Osteocyte (in vitro differentiated cells): ENCODE data around the gene FN1. TPM values are rescaled to one million over a fixed set of nuclear protein-coding genes. Genes with fewer than 3 reads are reported as not detected.
A peak's percentile ranks its signal among the peaks of the same experiment; 100 is the strongest.

ENCODE experiments used
- DNase-seq: peaks from one replicate; pipeline ENCODE4 v3.0.0; 2021; ENCODE audit warnings: mixed read lengths; ENCODE audit not compliant: unreplicated experiment; ENCODE audit errors: extremely low spot score
- H3K27ac Mint-ChIP-seq: one replicate; pipeline ENCODE4 v1.8.0; 2021; ENCODE audit warnings: mild to moderate bottlenecking, mixed read lengths; ENCODE audit not compliant: unreplicated experiment
- H3K27me3 Mint-ChIP-seq: one replicate; pipeline ENCODE4 v1.8.0; 2021; ENCODE audit warnings: mixed read lengths; ENCODE audit not compliant: unreplicated experiment
- H3K36me3 Mint-ChIP-seq: one replicate; pipeline ENCODE4 v1.8.0; 2021; ENCODE audit warnings: mixed read lengths; ENCODE audit not compliant: unreplicated experiment
- H3K4me1 Mint-ChIP-seq: one replicate; pipeline ENCODE4 v1.8.0; 2021; ENCODE audit warnings: mixed read lengths; ENCODE audit not compliant: unreplicated experiment
- H3K4me3 Mint-ChIP-seq: one replicate; pipeline ENCODE4 v1.8.0; 2021; ENCODE audit warnings: mild to moderate bottlenecking, moderate library complexity, mixed read lengths; ENCODE audit not compliant: unreplicated experiment
- H3K9me3 Mint-ChIP-seq: one replicate; pipeline ENCODE4 v1.8.0; 2021; ENCODE audit warnings: mixed read lengths; ENCODE audit not compliant: unreplicated experiment
- total RNA-seq: library from RNA; stranded (reverse); gene quantifications from 2 replicates; pipeline ENCODE4 v1.2.1, GENCODE V29; 2021
- TF ChIP-seq, protein P1 (sequence below): fragments of 200-600 bp; sonication (generic); IDR thresholded peaks from 2 replicates; pipeline ENCODE4 v1.5.0; 2021; ENCODE audit warnings: antibody characterized with exemption, mild to moderate bottlenecking, moderate library complexity

FN1 gene
- total RNA-seq, 1 donor from 2014 or later, result 16,854 TPM

DNA sequence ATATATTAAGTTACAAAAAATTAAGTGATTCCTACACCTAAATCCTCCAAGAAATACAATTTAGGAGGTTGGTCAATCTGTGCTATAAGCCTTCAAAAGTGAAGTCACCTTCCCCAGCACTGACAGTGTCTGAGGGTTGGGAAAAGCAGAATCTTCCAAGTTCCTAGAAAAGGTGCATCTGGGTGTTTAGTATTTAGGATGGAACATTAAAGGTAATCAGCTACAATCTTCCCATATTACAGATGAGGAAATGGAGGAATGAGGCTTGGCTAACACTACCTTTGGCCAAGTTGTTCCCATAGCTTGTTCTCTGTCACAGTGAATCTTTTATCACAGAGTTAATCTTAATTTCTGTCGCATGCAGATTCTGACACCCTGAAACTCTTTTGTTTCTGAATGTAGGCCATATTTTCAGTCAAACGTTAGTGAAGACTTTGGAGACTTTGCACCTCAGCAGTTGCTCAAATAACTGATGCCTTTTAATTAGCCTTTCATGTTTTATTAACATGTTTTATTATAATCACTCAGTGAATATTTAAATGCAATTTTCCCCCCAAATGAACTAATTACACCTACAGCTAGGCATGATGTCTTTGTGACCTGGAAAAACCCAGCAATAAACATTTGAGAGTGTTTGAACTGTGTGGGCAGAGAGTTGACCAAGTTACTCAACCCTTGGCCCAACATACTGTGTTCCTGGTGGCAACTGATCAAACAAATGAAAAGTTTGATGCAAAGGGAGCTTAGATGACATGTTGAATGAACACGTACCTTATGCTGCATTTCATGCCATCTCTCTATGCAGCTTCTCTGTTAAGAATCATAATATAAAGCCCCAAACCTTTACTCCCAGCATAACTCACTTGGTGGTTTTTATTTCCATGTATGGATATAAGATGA, 17.6 kb downstream of the FN1 start:
- peaks cover 84% of the 10 kb centered on the region for H3K36me3 Mint-ChIP-seq
- H3K4me1 Mint-ChIP-seq, result peaks cover 91% of the 10 kb centered on the region
- H3K9me3 Mint-ChIP-seq, result no peaks in the 10 kb centered on the region
- no peak for DNase-seq
- H3K4me3 Mint-ChIP-seq, result peak overlapping the region; percentile 40
- H3K27ac Mint-ChIP-seq, result peak overlapping the region; percentile 93
- H3K27me3 Mint-ChIP-seq, result no peaks in the 10 kb centered on the region
- TF ChIP-seq, protein P1, sequence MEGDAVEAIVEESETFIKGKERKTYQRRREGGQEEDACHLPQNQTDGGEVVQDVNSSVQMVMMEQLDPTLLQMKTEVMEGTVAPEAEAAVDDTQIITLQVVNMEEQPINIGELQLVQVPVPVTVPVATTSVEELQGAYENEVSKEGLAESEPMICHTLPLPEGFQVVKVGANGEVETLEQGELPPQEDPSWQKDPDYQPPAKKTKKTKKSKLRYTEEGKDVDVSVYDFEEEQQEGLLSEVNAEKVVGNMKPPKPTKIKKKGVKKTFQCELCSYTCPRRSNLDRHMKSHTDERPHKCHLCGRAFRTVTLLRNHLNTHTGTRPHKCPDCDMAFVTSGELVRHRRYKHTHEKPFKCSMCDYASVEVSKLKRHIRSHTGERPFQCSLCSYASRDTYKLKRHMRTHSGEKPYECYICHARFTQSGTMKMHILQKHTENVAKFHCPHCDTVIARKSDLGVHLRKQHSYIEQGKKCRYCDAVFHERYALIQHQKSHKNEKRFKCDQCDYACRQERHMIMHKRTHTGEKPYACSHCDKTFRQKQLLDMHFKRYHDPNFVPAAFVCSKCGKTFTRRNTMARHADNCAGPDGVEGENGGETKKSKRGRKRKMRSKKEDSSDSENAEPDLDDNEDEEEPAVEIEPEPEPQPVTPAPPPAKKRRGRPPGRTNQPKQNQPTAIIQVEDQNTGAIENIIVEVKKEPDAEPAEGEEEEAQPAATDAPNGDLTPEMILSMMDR, result no peak

DNA sequence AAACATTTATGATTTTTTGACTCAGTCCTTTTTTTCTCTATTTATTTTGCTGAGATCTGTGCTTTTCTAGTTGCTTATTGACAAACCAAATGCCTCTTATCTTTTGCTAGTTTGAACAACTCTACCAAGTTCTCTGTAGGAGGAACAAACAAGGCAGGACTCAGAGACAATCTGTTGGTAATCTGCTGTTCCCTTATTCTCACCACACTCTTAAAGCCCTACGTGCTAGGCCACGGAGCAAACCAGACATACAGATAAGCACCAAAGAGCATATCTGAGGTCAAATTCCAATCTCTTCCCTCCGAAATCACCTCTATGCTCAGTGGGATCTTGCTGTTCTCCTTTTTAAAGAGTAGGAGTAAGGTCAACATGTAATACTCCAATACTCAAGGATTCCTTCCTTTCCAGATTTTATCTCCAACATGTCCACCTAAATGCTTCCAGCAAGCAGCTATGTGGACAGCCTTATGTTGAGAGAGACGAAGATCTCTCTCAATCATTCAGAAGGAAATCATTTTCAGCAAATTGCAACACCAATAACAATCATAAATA, 18.4 kb downstream of the FN1 start:
- H3K27ac Mint-ChIP-seq, result peak overlapping the region; percentile 93

DNA sequence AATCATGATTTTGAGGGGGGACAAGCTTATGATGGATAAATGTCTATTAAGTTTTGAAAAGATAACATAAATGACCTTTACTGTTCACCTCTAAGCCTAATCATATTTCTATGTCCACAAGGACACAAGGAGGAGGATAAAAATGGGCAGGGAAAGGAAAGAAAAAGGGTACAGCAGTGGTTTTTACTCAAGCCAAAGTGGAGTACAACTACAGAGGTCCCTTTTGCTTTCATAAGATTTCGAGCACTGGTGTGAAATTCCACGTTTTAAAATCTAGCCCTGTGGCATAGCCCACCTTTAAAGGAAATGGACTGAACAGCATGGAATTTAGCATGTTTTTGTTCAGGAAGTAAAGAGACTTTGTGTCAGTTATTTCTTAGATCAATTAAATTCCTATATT, 19.2 kb downstream of the FN1 start:
- Mint-ChIP-seq H3K4me1 (peaks cover 93% of the 10 kb centered on the region), H3K4me3 (peak overlapping the region; percentile 32), H3K9me3 (no peaks in the 10 kb centered on the region), H3K27ac (peak overlapping the region; percentile 93), H3K36me3 (peaks cover 79% of the 10 kb centered on the region), H3K27me3 (no peaks in the 10 kb centered on the region)
- TF ChIP-seq, protein P1, result no peak
- no peak for DNase-seq

More for the DNA sequence above, 18.4 kb downstream of the FN1 start:
- DNase-seq, result no peak
- peaks cover 84% of the 10 kb centered on the region for H3K36me3 Mint-ChIP-seq
- peak overlapping the region; percentile 23 for H3K4me3 Mint-ChIP-seq
- no peaks in the 10 kb centered on the region for H3K9me3 Mint-ChIP-seq
- TF ChIP-seq, protein P1, result no peak
- H3K27me3 Mint-ChIP-seq, result no peaks in the 10 kb centered on the region
- peaks cover 93% of the 10 kb centered on the region for H3K4me1 Mint-ChIP-seq

DNA sequence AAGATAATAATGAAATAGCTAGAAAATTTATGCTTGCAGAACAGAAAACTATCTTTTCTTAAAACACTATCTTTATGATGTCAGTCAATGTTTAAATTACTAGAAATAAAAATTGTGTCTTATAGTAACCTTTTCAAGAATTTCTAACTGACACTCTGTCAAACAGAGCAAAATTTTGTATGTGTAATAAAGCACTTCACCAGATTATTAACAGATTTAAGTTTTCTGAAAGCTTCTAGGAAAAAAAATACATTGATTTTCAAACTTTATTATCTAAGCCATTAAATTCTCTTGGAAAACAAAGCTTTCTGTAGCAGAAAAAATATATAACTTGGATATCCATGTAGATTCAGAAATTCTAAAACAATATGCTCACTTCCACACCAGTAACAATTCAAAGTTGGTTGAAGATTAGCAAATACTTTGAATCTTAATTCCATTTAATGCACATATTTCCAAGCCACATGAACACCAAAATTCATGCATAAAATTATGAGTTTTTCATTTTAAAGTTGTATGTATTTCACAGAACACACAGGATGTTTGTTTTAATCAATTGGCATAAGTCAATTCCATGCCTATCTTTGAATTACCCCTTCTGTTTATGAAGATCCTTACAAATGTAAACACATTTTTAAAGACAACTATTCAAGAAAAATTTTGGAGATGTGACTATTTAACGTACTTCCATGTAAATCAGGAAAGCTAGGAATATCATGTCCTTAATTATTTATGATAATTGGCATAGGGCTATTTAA, 19.9 kb downstream of the FN1 start:
- Mint-ChIP-seq H3K9me3 (no peaks in the 10 kb centered on the region), H3K27me3 (no peaks in the 10 kb centered on the region), H3K36me3 (peaks cover 78% of the 10 kb centered on the region), H3K4me1 (peaks cover 93% of the 10 kb centered on the region), H3K4me3 (peak overlapping the region; percentile 32), H3K27ac (peak overlapping the region; percentile 93)
- TF ChIP-seq, protein P1, result no peak
- no peak for DNase-seq
